HFF-Myc (cell line): Measurements from ENCODE around the gene MRPS34.

ENCODE experiments used
- DNase-seq: peaks from one replicate; pipeline ENCODE4 v3.0.0-alpha.2; 2011; ENCODE audit warnings: low read depth; ENCODE audit errors: extremely low read depth
- H3K4me3 ChIP-seq: replicated peaks from 2 replicates; pipeline ENCODE4 v1.5.1; 2011; ENCODE audit warnings: low read depth, mild to moderate bottlenecking, control low read depth, low read length
- CTCF ChIP-seq: IDR thresholded peaks from 2 replicates; pipeline ENCODE4 v1.5.1; 2012; ENCODE audit warnings: mild to moderate bottlenecking, low read depth, low read length, control low read depth; ENCODE audit errors: missing control alignments

The MRPS34 gene

GRCh38 chr16:1771864-1772361 is 1.0 kb downstream of the MRPS34 start:
- no peak for DNase-seq
- peak overlapping the region; percentile 91 for H3K4me3 ChIP-seq
- TF ChIP-seq CTCF, result no peak

- peak within 1 kb of the TSS; percentile 91 for H3K4me3 ChIP-seq
- DNase-seq, result no peak
- TF ChIP-seq CTCF, result no peak
Observed at GRCh38 chr16:1771188-1771863, 1.6 kb downstream of the MRPS34 start, which contains the start of gene NME3. NME3 (minus strand) TSS chr16:1771543; CDS start chr16:1771534, 9 bp downstream.

GRCh38 chr16:1770328-1771187 is 2.4 kb downstream of the MRPS34 start:
- DNase-seq, result no peak
- no peak for TF ChIP-seq CTCF
- H3K4me3 ChIP-seq, result peak overlapping the region; percentile 91

- DNase-seq, result no peak
- H3K4me3 ChIP-seq, result peak overlapping the region; percentile 91
- TF ChIP-seq CTCF, result no peak
Observed at GRCh38 chr16:1769402-1770300, 3.3 kb downstream of the MRPS34 start.

GRCh38 chr16:1768767-1769401 is 4.0 kb downstream of the MRPS34 start:
- H3K4me3 ChIP-seq, result no peak overlapping the region
- DNase-seq, result no peak
- TF ChIP-seq CTCF, result no peak

- DNase-seq, result no peak
- no peak overlapping the region for H3K4me3 ChIP-seq
- no peak for TF ChIP-seq CTCF
Observed at GRCh38 chr16:1768061-1768766, 4.7 kb downstream of the MRPS34 start.
